Transverse colon (tissue), 4 donors: Measurements from ENCODE around the gene NUP62.

Experiments used
- EP300 ChIP-seq: sonication (generic); formaldehyde crosslinking; IDR thresholded peaks from one replicate; pipeline ENCODE4 v1.6.1; 2017; ENCODE audit warnings: antibody characterized with exemption, low read depth
- POLR2A ChIP-seq: fragments of 450-650 bp; IDR thresholded peaks from one replicate; pipeline ENCODE4 v1.6.1; 2016; ENCODE audit warnings: antibody characterized with exemption, mild to moderate bottlenecking, moderate library complexity
- POLR2AphosphoS5 ChIP-seq, 3 donors: sonication (generic); formaldehyde crosslinking; IDR thresholded peaks; one replicate each; pipeline ENCODE4 v1.6.1; 2016; ENCODE audit warnings: antibody characterized with exemption in 3 of 3
- TF ChIP-seq, protein P1 (sequence below), 5 experiments: fragments of 200-600 bp in 3 of 5; fragments of 450-650 bp in 2 of 5; sonication (generic) in 3 of 5; IDR thresholded peaks; 1 replicate in 2 of 5; 2 replicates in 3 of 5; pipeline ENCODE4 v1.5.1; 2016 to 2017; ENCODE audit warnings: antibody characterized with exemption in 5 of 5, inconsistent platforms in 3 of 5, mild to moderate bottlenecking in 2 of 5, moderate library complexity in 1 of 5

DNA sequence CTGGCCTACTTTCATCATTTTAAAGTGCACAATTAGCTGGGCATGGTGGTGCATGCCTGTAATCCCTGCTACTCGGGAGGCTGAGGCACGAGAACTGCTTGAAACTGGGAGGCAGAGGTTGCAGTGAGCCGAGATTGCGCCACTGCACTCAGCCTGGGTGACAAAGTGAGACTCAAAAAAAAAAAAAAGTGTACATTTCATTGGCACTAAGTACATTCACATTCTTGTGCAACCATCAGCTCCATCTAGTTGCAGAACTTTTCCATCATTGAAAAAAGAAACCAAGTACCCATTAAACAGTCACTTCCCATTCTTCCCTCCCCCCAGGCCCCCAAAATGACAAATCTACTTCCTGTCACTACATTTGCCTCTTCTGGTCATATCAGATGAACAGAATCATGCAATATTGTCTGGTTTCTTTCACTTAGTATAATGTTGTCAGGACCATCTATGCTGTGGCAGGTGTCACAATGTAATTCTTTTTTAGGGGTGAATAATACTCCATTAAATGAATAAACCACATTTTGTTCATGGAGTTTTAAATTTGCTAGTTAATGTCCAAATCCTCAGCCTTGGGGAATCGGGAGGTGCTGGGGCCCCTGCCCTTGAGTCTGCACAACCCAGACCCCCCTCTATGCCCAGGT lies 39.1 kb upstream of the NUP62 start:
- TF ChIP-seq, protein P1, sequence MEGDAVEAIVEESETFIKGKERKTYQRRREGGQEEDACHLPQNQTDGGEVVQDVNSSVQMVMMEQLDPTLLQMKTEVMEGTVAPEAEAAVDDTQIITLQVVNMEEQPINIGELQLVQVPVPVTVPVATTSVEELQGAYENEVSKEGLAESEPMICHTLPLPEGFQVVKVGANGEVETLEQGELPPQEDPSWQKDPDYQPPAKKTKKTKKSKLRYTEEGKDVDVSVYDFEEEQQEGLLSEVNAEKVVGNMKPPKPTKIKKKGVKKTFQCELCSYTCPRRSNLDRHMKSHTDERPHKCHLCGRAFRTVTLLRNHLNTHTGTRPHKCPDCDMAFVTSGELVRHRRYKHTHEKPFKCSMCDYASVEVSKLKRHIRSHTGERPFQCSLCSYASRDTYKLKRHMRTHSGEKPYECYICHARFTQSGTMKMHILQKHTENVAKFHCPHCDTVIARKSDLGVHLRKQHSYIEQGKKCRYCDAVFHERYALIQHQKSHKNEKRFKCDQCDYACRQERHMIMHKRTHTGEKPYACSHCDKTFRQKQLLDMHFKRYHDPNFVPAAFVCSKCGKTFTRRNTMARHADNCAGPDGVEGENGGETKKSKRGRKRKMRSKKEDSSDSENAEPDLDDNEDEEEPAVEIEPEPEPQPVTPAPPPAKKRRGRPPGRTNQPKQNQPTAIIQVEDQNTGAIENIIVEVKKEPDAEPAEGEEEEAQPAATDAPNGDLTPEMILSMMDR (IDR thresholded peaks at IDR 0.05) = no peak
- TF ChIP-seq POLR2AphosphoS5 (IDR thresholded peaks at IDR 0.05) (no peak), POLR2A (no peak), EP300 (no peak)
